ENCODE data around the gene CEP250. TPM values are rescaled to one million over a fixed set of nuclear protein-coding genes. Genes with fewer than 3 reads are reported as not detected.

The CEP250 gene, protein sequence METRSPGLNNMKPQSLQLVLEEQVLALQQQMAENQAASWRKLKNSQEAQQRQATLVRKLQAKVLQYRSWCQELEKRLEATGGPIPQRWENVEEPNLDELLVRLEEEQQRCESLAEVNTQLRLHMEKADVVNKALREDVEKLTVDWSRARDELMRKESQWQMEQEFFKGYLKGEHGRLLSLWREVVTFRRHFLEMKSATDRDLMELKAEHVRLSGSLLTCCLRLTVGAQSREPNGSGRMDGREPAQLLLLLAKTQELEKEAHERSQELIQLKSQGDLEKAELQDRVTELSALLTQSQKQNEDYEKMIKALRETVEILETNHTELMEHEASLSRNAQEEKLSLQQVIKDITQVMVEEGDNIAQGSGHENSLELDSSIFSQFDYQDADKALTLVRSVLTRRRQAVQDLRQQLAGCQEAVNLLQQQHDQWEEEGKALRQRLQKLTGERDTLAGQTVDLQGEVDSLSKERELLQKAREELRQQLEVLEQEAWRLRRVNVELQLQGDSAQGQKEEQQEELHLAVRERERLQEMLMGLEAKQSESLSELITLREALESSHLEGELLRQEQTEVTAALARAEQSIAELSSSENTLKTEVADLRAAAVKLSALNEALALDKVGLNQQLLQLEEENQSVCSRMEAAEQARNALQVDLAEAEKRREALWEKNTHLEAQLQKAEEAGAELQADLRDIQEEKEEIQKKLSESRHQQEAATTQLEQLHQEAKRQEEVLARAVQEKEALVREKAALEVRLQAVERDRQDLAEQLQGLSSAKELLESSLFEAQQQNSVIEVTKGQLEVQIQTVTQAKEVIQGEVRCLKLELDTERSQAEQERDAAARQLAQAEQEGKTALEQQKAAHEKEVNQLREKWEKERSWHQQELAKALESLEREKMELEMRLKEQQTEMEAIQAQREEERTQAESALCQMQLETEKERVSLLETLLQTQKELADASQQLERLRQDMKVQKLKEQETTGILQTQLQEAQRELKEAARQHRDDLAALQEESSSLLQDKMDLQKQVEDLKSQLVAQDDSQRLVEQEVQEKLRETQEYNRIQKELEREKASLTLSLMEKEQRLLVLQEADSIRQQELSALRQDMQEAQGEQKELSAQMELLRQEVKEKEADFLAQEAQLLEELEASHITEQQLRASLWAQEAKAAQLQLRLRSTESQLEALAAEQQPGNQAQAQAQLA (N-terminal part only)
- 10 to 100 TPM; 48.8 to 55.5 TPM for total RNA-seq

DNA sequence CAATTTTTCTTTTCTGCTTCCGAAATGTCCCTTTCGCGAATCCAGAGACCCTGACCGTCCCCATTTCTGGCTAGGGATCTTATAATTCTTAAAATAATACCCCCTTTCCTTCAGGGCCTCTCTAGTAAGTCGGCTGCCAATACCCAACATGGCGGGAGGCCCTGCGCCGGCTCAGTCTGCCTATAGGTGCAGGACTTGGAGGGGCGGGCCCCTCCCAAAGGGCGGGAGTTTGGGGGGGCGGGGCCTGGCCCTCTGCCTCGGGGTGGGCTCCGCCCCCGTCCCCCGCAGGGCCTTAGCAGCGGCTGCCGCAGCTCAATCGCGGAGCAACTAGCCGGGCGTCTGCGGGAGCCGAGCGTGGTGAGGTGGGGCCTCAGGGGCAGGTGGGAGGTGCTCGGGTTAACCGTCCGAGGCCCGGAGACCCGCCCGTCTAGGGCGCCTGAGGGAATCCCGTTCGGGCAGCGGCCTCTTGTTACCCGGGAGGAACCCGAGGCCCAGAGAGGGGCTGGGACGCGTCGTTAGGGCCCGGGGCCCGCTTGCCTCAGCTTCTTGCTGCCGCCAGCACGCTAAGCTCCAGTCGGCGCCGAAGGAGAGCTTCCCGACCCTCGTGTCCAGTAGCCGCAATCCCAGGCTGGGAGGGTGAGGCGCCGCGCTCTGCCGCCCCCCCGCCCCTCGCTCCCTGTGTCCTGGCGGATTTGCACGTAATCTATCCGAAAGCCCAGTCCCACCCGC is at the start of gene CEP250:
Gene CEP250, plus strand, starts transcription at position 718 of the 729 bp plus-strand sequence. CDS start 6,770 bp downstream, outside the sequence.
- Mint-ChIP-seq H3K4me3 (peak within 1 kb of the TSS; percentile 89), H3K4me1 (peaks cover 20% of the 10 kb centered on the region), H3K9me3 (no peaks in the 10 kb centered on the region), H3K27me3 (no peaks in the 10 kb centered on the region), H3K27ac (peak within 1 kb of the TSS; percentile 99), H3K36me3 (no peaks in the 10 kb centered on the region)
- peak; percentile 95 for DNase-seq

GRCh38 chr20:35405775-35406174 is 49.6 kb upstream of the CEP250 start:
- DNase-seq, result no peak
- Mint-ChIP-seq H3K4me1 (peaks cover 20% of the 10 kb centered on the region), H3K27me3 (no peaks in the 10 kb centered on the region), H3K27ac (no peak overlapping the region), H3K9me3 (peaks cover 11% of the 10 kb centered on the region), H3K36me3 (peaks cover 45% of the 10 kb centered on the region), H3K4me3 (no peak overlapping the region)

- H3K4me3 Mint-ChIP-seq, result no peak overlapping the region
- H3K27ac Mint-ChIP-seq, result no peak overlapping the region
- H3K36me3 Mint-ChIP-seq, result peaks cover 49% of the 10 kb centered on the region
- H3K9me3 Mint-ChIP-seq, result peaks cover 11% of the 10 kb centered on the region
- no peaks in the 10 kb centered on the region for H3K27me3 Mint-ChIP-seq
- no peak for DNase-seq
- peaks cover 25% of the 10 kb centered on the region for H3K4me1 Mint-ChIP-seq
Measured at GRCh38 chr20:35408270-35408669, 47.1 kb upstream of the CEP250 start.

- H3K4me1 Mint-ChIP-seq, result peaks cover 25% of the 10 kb centered on the region
- H3K4me3 Mint-ChIP-seq, result no peak overlapping the region
- peaks cover 43% of the 10 kb centered on the region for H3K36me3 Mint-ChIP-seq
- no peak overlapping the region for H3K27ac Mint-ChIP-seq
- DNase-seq, result no peak
- H3K9me3 Mint-ChIP-seq, result peaks cover 9% of the 10 kb centered on the region
- H3K27me3 Mint-ChIP-seq, result no peaks in the 10 kb centered on the region
Measured at GRCh38 chr20:35409542-35409941, 45.9 kb upstream of the CEP250 start.

- Mint-ChIP-seq H3K36me3 (peaks cover 32% of the 10 kb centered on the region), H3K4me1 (peaks cover 15% of the 10 kb centered on the region), H3K27me3 (peaks cover 4% of the 10 kb centered on the region), H3K27ac (peak overlapping the region; percentile 99), H3K9me3 (peaks cover 9% of the 10 kb centered on the region), H3K4me3 (peak overlapping the region; percentile 98)
- DNase-seq, result no peak
Measured at GRCh38 chr20:35410613-35411012, 44.8 kb upstream of the CEP250 start.

- Mint-ChIP-seq H3K4me1 (no peaks in the 10 kb centered on the region), H3K9me3 (no peaks in the 10 kb centered on the region), H3K4me3 (no peak overlapping the region), H3K36me3 (no peaks in the 10 kb centered on the region), H3K27me3 (peaks cover 16% of the 10 kb centered on the region), H3K27ac (no peak overlapping the region)
- no peak for DNase-seq
Measured at GRCh38 chr20:35421322-35421721, 34.1 kb upstream of the CEP250 start.

- Mint-ChIP-seq H3K27me3 (no peaks in the 10 kb centered on the region), H3K4me1 (no peaks in the 10 kb centered on the region), H3K9me3 (no peaks in the 10 kb centered on the region), H3K4me3 (no peak overlapping the region), H3K36me3 (no peaks in the 10 kb centered on the region), H3K27ac (no peak overlapping the region)
- DNase-seq, result no peak
Measured at GRCh38 chr20:35431621-35432429, 23.6 kb upstream of the CEP250 start.

- Mint-ChIP-seq H3K27ac (no peak overlapping the region), H3K27me3 (no peaks in the 10 kb centered on the region), H3K36me3 (no peaks in the 10 kb centered on the region)
Measured at GRCh38 chr20:35432430-35432735, 23.0 kb upstream of the CEP250 start.

DNA sequence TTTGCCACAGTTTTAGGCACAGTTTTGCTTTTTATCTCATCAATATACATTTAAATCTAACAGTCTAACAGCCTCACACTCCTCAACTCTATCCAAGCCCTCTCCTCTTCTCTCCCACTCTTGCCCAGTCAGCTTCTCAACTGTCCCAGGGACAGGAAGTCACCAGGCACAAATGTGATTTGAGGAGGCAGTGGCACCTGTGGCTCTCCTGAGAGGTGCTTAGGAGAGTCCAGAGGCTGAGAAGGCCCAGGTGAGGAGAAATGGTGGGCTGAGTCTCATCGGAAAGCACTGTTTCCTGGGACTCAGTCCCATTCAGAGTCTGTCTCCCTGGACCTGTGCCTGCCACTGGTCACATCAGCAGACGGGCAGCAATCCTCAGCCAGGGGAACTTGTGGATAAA is 22.1 kb upstream of the CEP250 start:
- Mint-ChIP-seq H3K36me3 (no peaks in the 10 kb centered on the region), H3K4me1 (no peaks in the 10 kb centered on the region), H3K9me3 (no peaks in the 10 kb centered on the region), H3K27me3 (no peaks in the 10 kb centered on the region), H3K27ac (no peak overlapping the region), H3K4me3 (no peak overlapping the region)
- no peak for DNase-seq

More at GRCh38 chr20:35432430-35432735, 23.0 kb upstream of the CEP250 start:
- Mint-ChIP-seq H3K9me3 (no peaks in the 10 kb centered on the region), H3K4me3 (no peak overlapping the region), H3K4me1 (no peaks in the 10 kb centered on the region)
- no peak for DNase-seq

- H3K9me3 Mint-ChIP-seq, result no peaks in the 10 kb centered on the region
- peaks cover 4% of the 10 kb centered on the region for H3K4me1 Mint-ChIP-seq
- no peak overlapping the region for H3K27ac Mint-ChIP-seq
- DNase-seq, result no peak
- peaks cover 5% of the 10 kb centered on the region for H3K27me3 Mint-ChIP-seq
- H3K36me3 Mint-ChIP-seq, result no peaks in the 10 kb centered on the region
- H3K4me3 Mint-ChIP-seq, result no peak overlapping the region
Measured at GRCh38 chr20:35434085-35435005, 21.1 kb upstream of the CEP250 start.

- H3K4me1 Mint-ChIP-seq, result peaks cover 4% of the 10 kb centered on the region
Measured at GRCh38 chr20:35436177-35436573, 19.2 kb upstream of the CEP250 start.

DNA sequence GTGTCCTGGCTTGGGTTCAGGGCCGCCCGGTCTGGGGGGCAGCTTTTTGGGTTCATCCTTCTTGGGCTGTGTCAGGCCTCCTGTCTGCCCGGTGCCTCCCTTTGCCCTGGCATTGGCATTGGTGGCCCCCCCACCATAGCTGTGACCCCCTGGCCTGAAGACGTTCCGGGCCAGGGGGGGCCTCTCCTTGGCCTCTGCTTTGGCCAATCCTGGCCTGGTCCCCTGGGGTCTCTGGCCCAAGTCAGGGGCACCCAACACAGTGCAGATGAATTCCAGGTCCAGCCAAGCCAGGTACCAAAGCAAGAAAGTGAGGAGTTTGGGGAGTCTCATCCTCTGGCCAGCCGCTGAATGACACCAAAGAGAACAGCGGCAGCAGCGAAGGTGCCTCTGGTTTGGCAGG is 17.8 kb upstream of the CEP250 start:
- DNase-seq, result no peak
- no peak overlapping the region for H3K4me3 Mint-ChIP-seq
- no peak overlapping the region for H3K27ac Mint-ChIP-seq
- H3K36me3 Mint-ChIP-seq, result no peaks in the 10 kb centered on the region
- no peaks in the 10 kb centered on the region for H3K9me3 Mint-ChIP-seq
- H3K27me3 Mint-ChIP-seq, result peaks cover 13% of the 10 kb centered on the region
- H3K4me1 Mint-ChIP-seq, result peaks cover 4% of the 10 kb centered on the region

More at GRCh38 chr20:35436177-35436573, 19.2 kb upstream of the CEP250 start:
- Mint-ChIP-seq H3K27me3 (peaks cover 13% of the 10 kb centered on the region), H3K9me3 (no peaks in the 10 kb centered on the region), H3K27ac (no peak overlapping the region), H3K36me3 (no peaks in the 10 kb centered on the region), H3K4me3 (no peak overlapping the region)
- no peak for DNase-seq

DNA sequence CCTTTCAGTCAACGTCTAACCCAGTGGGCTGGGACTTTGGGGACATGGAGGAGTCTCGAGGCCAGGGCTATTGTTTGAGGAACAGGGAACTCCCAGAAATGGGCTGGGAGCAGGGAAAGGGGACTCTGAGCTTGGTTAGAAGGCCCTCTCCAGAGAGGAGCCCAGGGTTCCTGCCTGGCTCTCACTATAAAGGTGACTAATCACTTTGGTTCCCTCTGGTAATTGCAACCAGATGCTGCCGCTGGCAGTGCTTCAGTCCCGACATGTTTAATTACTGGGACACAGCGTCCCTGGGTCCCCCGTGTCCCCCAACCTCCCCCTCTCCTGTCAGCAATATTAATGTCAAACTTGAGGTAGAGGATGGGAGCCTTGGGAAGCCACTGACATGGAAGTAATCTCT is 12.4 kb upstream of the CEP250 start:
- Mint-ChIP-seq H3K4me1 (peaks cover 11% of the 10 kb centered on the region), H3K27ac (no peak overlapping the region), H3K27me3 (peaks cover 20% of the 10 kb centered on the region), H3K4me3 (no peak overlapping the region), H3K9me3 (no peaks in the 10 kb centered on the region), H3K36me3 (no peaks in the 10 kb centered on the region)
- DNase-seq, result no peak
